ENCODE measurements around the gene SMIM45.

The SMIM45 gene

DNA sequence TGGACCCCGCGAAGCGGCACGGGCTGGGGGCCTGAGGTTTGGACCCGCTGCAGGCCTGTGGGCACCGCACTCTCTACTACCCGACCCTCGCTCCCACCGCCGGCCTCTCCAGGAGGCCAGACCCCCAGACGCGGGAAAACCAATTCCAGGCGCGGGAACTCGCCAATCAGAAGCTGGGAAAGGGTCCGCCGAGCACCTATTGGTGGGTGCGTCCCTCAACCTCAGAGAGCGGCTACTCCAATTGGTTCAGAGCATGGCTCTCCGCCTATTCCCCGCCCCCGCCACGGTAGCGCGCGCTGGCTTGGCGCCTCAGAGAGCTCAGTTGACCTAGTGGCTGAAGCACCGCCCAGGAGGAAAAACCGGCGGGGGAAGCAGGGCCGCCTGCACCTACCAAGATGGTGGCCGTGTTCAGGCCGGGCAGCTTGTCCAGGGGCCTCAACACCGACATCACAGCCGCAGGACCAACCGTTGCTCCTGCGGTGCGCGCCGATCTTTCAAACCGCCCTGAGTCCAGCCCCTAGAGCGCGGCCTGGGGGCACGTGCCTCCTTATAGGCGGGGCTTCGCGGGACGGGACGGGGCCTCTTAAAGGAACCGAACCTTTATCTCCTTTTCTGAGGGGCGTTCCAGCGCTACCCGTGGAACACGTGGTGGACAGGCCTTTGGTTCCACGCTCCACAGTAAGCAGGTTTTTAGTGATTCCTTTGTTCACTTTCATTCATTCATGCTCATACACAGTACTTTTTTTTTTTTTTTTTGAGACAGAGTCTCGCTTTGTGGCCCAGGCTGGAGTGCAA is 5.1 kb upstream of the SMIM45 start, which contains the start of gene CENPM (continued):
- TF ChIP-seq SP3 (tag by site-specific recombination; IDR thresholded peaks at IDR 0.05): peak; percentile 89
- peak; percentile 42; the same call in 1 of the 2 replicates for TF ChIP-seq EGR2 (tag by site-specific recombination; IDR thresholded peaks at IDR 0.05; ENCODE audit: low read depth)
- peak; percentile 75 for TF ChIP-seq ZEB2 (tag by site-specific recombination; IDR thresholded peaks at IDR 0.05)
- peak; percentile 79 for TF ChIP-seq ZSCAN30 (tag by site-specific recombination; IDR thresholded peaks at IDR 0.05)
- TF ChIP-seq IKZF3 (tag by site-specific recombination; IDR thresholded peaks at IDR 0.05): peak; percentile 98
- TF ChIP-seq, protein P1, sequence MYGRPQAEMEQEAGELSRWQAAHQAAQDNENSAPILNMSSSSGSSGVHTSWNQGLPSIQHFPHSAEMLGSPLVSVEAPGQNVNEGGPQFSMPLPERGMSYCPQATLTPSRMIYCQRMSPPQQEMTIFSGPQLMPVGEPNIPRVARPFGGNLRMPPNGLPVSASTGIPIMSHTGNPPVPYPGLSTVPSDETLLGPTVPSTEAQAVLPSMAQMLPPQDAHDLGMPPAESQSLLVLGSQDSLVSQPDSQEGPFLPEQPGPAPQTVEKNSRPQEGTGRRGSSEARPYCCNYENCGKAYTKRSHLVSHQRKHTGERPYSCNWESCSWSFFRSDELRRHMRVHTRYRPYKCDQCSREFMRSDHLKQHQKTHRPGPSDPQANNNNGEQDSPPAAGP (tag by site-specific recombination; IDR thresholded peaks at IDR 0.05): peak; percentile 59; the same call in 1 of the 2 replicates
- peak; percentile 94 for TF ChIP-seq ZXDB (tag by site-specific recombination; IDR thresholded peaks at IDR 0.05)
- peak; percentile 77 for TF ChIP-seq KLF16 (tag by site-specific recombination; IDR thresholded peaks at IDR 0.05)
- TF ChIP-seq ZSCAN4 (tag by site-specific recombination; IDR thresholded peaks at IDR 0.05): no peak
- peak; percentile 13; the same call in 1 of the 2 replicates for TF ChIP-seq ZBTB21 (tag by site-specific recombination; IDR thresholded peaks at IDR 0.05)
- peak; percentile 63 for TF ChIP-seq ZFHX2 (tag by site-specific recombination; conservative IDR thresholded peaks at IDR 0.05)
- peak; percentile 97 for TF ChIP-seq SP2 (tag by site-specific recombination; IDR thresholded peaks at IDR 0.05)
- TF ChIP-seq ZNF2 (tag by site-specific recombination; IDR thresholded peaks at IDR 0.05): peak; percentile 54; the same call in 1 of the 2 replicates
- TF ChIP-seq ZNF596 (tag by site-specific recombination; IDR thresholded peaks at IDR 0.05): no peak; the same call in 1 of the 2 replicates
- no peak for TF ChIP-seq GFI1B (tag by site-specific recombination; IDR thresholded peaks at IDR 0.05)
- TF ChIP-seq YY1 (tag by site-specific recombination; IDR thresholded peaks at IDR 0.05): peak; percentile 82
- TF ChIP-seq ZBTB20 (tag by site-specific recombination; IDR thresholded peaks at IDR 0.05): peak; percentile 36; the same call in 1 of the 2 replicates
- TF ChIP-seq, protein P2, sequence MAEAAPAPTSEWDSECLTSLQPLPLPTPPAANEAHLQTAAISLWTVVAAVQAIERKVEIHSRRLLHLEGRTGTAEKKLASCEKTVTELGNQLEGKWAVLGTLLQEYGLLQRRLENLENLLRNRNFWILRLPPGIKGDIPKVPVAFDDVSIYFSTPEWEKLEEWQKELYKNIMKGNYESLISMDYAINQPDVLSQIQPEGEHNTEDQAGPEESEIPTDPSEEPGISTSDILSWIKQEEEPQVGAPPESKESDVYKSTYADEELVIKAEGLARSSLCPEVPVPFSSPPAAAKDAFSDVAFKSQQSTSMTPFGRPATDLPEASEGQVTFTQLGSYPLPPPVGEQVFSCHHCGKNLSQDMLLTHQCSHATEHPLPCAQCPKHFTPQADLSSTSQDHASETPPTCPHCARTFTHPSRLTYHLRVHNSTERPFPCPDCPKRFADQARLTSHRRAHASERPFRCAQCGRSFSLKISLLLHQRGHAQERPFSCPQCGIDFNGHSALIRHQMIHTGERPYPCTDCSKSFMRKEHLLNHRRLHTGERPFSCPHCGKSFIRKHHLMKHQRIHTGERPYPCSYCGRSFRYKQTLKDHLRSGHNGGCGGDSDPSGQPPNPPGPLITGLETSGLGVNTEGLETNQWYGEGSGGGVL (tag by site-specific recombination; IDR thresholded peaks at IDR 0.05): 0 out of 2 replicates have a peak, but pooled peaks have one; percentile 1
- TF ChIP-seq, protein P3, sequence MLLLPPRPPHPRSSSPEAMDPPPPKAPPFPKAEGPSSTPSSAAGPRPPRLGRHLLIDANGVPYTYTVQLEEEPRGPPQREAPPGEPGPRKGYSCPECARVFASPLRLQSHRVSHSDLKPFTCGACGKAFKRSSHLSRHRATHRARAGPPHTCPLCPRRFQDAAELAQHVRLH (tag by site-specific recombination; IDR thresholded peaks at IDR 0.05): peak; percentile 62; the same call in 1 of the 2 replicates
- 0 out of 2 replicates have a peak, but pooled peaks have one; percentile 2 for TF ChIP-seq HIC1 (tag by site-specific recombination; IDR thresholded peaks at IDR 0.05)
- TF ChIP-seq ZNF843 (tag by site-specific recombination; IDR thresholded peaks at IDR 0.05): no peak; the same call in 1 of the 2 replicates
- TF ChIP-seq FEZF1 (tag by site-specific recombination; IDR thresholded peaks at IDR 0.05): peak; percentile 44; the same call in 1 of the 2 replicates
- TF ChIP-seq CTCF (tag by site-specific recombination; IDR thresholded peaks at IDR 0.05): peak; percentile 2; the same call in 1 of the 2 replicates
- TF ChIP-seq ZNF501 (tag by site-specific recombination; IDR thresholded peaks at IDR 0.05): peak; percentile 9; the same call in 1 of the 2 replicates
- peak; percentile 20; the same call in 1 of the 2 replicates for TF ChIP-seq ZNF639 (tag by site-specific recombination; IDR thresholded peaks at IDR 0.05)
- no peak for TF ChIP-seq ZNF560 (tag by site-specific recombination; IDR thresholded peaks at IDR 0.05; ENCODE audit: borderline replicate concordance)
- peak; percentile 66; the same call in 1 of the 2 replicates for TF ChIP-seq SP7 (tag by site-specific recombination; IDR thresholded peaks at IDR 0.05)
